ENCODE data around the gene ZHX3. TPM values are rescaled to one million over a fixed set of nuclear protein-coding genes. Genes with fewer than 3 reads are reported as not detected.

Gene ZHX3
- total RNA-seq, 1 donor from 2014 or later, result 33.2 TPM

DNA sequence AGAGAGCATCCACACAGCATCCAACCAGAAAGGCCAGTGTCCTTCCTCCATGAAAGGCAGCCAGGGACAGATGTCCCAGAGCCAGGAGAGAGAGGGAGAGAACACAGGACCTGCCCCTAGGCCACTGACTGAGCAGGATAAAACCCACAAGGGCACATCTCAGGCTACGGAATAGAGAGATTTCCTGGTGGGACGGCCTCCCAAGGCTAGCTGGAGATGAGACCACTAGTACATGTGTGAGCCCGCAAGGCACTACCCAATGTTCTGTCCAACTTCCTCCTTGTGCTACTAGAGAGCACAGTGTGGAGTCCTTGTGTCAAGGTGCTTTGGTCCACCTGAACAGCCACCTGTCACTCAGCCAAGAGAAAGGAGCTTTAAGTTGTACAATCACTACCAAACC lies 136.0 kb downstream of the ZHX3 start:
- intact Hi-C loops (cut with DNase I), result no loop called here
- peak; percentile 54 for DNase-seq (ENCODE audit: low spot score)

DNA sequence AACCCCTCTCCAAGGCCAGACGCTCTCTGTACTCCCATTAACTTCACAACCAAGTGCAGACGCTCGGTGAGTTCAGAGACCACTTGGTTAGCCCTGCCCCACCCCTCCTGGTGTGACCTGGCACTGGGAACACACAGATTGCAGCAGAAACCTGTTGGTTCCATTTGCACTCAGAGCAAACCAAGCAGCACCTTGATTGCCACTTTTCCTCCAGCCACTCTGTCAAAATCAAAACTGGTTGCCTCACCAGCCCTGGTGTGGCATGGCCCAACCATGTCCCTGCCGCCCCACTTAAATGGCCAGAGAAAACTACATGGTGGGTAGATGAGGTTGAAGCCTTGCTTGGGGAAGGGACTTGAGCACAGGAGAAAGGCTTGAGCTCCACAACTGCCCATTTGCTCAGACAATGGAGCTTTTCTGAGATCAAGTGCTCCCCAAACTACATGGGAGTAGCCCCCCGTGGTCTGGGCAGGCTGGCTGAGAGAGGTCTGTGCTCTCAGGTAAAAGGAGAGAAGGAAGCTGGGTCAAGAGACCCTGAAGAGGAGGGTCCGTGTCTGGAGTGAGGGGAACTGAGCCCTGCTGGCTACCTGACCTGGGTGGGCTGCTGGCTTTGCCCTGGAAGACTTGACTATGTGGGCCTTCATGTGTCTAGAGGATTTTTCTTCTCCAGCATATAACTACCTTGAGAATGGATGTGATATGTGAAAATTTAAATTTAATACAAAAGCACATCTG lies 136.8 kb downstream of the ZHX3 start:
- intact Hi-C loops (cut with DNase I), result no loop called here
- DNase-seq (ENCODE audit: low spot score), result peak; percentile 62

DNA sequence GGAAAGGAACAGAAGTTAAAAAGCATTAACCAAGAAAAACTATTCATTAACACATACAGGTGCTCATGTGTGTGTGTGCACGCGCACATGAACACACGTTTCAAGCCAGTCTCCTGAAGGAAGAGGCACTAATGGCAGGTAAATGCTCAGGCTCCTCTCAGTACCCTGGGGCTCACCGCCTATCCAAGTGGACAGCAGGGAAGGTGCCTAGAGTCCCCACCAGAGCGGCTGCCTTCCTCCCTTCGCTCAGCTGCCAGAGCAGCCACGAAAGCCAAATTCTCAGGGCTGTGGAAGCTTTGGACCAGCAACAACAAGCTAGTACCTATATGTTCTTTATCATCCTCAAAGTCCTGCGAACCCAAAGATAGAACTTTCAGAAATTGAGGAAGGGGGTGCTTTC lies 137.6 kb downstream of the ZHX3 start:
- intact Hi-C loops (cut with DNase I), result no loop called here
- DNase-seq (ENCODE audit: low spot score), result peak; percentile 66

DNA sequence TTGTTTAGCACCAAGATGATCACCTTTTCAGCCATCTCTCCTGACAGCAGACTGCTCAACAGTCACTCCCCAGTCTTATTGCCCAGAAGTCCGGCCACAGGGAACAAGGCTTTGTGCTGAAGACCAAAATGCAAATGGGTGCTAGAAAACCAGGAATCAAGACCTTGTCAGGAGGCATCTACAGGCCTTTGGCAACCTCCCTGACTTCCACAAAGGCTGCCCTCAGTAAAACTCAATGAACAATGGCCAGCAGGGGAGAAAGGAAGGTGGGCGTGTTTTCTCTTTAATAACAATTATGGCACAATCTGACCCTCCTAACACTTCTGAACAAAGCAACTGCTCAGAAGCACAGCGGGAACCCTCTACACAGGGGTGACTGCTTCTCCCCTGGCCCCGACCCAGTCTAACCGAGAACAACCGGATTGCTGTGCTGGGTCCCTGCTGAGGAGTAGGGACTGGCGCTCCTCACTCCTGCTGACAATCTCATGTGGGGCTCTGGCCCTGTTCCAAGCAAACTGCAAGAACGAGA lies 138.6 kb downstream of the ZHX3 start:
- peak; percentile 77 for DNase-seq (ENCODE audit: low spot score)
- intact Hi-C loops (cut with DNase I), result no loop called here

DNA sequence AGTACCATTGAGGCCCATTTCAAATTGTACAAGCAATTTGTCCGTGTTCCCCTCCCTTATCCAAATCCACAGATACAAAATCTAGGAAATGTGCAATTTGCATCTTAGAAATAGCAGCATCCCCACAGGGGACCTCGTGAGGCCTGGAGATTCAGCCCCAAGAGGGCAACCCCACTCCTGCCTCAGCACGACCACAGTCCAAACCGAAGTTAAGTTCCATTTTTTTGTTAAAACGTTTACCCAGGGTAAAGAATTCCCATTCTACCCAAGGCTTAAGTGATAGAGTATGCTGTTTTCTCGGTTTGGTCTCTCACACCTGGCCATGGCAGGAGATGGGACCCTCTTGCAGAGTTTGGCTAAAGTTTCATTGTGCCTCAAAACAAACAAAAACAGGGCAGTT lies 139.0 kb downstream of the ZHX3 start:
- intact Hi-C loops (cut with DNase I), result no loop called here
- no peak for DNase-seq (ENCODE audit: low spot score)

DNA sequence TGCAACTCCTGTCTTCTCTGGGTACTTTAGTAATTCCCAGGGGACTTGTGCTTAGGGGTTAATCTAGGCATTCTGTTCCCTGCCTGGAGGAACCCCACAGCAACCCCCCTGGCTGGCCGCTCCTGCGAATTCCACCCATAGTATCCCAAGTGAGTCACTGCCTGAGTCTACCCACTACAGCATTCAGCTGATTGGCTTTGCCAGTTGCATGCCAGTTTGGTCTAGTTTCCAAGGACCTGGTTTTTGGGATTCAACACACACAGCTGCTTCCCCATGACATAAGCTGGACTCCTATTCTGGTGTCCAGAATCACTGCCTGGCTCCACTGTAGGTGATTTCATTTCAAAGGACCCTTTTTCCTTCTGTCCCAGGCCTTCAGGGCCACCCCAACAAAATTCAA lies 139.9 kb downstream of the ZHX3 start:
- DNase-seq (ENCODE audit: low spot score), result peak; percentile 78
- intact Hi-C loops (cut with DNase I), result no loop called here

DNA sequence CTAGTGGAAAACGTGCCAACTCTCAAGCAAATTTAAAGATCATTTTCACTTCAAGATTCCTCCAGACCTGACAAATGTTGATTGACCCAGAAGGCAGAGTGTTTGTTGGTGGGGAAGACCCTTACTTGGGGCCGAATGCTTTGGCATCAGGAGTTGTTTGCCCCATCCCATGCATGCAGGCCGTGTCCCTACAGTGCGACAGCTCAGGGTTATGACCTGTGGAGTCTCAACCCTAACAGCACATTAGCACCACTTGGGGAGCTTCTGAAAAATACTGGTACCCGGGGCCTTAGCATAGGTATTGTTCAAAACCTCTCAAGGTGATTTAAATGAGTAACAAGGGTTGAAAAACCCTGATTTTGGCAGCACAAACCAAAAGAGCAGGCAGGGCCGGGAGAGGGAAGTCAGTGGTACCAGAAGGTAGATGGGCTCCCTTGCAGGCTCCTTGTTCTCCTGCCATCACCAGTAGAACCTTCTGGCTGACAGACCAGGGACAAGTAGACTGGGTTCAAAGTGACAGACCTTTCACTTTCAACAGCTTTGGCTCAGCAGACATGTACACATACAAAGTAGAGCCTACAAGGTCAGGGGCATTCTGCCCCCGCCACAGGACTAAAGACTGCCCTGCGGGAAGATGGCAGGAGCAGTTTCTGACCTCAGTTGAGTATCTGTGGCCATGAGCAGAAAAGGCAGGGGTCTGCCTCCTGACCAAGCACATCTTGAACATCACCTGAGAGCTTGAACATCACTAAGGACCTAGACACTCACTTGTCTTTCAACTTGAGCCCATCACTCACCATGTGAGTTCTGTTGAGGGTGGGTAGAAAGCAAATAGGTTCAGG lies 140.6 kb downstream of the ZHX3 start:
- DNase-seq (ENCODE audit: low spot score), result peak; percentile 70
- intact Hi-C loops (cut with DNase I), result no loop called here

DNA sequence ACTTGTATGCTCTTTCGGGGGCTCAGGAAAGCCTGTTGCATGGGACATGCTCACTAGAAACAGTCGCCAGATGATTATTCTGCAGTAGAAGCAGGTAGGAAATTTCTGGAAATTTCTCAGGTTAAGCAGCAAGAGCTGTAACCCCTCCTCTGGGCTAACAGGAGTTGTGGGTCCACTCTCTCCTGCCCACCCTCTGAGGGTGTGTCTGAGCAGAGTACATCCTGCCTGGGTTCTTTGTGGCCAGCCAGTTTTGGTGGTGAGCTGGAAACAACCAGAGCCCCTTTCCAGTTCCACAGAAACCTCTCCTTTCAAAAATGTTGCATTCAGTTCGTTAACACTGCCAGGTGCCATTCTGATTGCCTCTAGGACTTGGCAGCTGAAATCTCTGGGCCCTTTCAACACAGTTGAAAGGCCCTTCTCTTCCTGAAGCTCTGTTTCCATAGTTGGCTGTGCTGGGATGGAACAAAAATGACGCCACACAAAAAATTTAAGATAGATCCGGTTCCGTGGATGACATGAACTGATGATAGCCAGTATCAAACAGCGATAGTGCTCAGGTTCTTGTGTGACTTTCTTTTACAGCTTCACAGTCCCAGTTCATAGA lies 141.7 kb downstream of the ZHX3 start:
- intact Hi-C loops (cut with DNase I), result no loop called here
- DNase-seq (ENCODE audit: low spot score), result peak; percentile 66

DNA sequence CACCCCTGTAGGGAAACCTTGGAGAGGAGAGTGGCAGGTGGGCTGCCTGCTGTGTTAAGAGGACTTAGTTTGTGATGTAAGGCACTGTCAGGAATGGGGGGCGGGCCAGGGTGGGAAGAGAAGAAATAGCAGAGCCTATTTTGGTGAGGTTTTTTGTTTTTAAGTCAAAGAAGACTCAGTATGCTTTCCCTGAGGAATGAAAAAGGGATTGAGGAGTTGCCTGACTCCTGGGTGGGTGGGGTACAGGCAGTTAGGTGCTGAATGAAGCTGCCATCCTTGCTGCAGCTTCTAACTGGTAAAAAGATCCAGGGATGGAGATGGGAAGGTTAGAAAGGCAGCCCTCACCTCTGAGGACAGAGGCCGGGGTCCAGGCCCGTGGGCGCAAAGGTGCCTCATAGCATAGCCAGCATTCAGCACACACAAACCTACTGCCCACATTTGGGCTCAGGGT lies 142.3 kb downstream of the ZHX3 start:
- peak; percentile 61 for DNase-seq (ENCODE audit: low spot score)
- intact Hi-C loops (cut with DNase I), result no loop called here

DNA sequence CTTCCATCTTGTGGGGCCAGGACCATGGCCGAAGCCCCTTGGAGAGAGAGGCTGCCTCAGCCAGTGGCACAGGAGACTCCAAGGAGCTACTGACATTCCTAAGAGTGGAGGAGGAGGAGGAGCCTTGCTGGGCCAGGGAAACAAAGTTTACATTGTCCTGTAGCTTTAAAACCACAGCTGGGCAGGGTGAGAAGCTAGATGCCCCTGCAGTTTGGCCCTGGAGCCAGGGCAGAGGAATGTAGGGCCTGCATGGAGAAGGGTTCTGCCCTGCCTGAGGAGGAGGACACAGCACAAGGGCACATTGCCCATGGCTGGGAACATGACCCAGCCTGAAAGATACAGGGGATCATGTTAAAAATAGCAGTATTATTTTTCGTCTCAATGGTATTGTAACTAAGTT lies 142.7 kb downstream of the ZHX3 start:
- DNase-seq (ENCODE audit: low spot score), result peak; percentile 76
- intact Hi-C loops (cut with DNase I), result loop anchor here (5.0 kb wide), 4 partner anchors 37 to 238 kb away; partner anchors contain the start of genes PLCG1 and ZHX3

DNA sequence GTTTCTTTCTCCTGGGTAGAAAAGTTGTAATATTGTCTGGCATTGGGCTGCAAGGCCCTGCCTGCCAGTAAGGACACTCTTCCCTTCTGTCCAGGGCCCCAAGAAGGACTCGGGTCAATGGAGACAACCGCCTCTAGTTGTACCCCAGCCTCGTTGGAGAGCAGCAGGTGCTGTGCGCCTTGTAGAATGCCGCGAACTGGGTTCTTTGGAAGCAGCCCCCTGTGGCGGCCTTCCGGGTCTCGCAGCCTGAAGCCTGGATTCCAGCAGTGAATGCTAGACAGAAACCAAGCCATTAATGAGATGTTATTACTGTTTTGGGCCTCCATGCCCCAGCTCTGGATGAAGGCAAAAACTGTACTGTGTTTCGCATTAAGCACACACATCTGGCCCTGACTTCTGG lies 143.2 kb downstream of the ZHX3 start:
- DNase-seq (ENCODE audit: low spot score), result peak; percentile 60
- intact Hi-C loops (cut with DNase I), result loop anchor here (5.0 kb wide), 4 partner anchors 37 to 238 kb away; partner anchors contain the start of genes PLCG1 and ZHX3

DNA sequence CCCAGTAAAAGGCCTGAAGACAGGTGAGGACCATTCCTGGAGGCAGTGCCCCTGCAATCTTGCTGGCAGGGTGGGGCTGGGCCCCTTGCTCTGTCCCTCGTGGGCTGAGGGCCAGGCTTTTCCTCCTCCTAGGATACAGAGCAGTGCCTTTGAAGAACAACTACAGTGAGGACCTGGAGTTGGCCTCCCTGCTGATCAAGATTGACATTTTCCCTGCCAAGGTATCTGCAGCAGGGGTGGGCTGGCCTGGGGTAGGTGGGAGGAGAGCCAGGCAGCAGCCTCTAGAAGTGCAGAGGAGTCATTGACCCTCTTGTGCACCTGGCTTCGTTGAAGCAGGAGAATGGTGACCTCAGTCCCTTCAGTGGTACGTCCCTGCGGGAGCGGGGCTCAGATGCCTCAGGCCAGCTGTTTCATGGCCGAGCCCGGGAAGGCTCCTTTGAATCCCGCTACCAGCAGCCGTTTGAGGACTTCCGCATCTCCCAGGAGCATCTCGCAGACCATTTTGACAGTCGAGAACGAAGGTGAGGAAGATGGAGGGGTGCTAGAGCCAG lies 143.7 kb downstream of the ZHX3 start:
- intact Hi-C loops (cut with DNase I), result loop anchor here (1.0 to 5.0 kb wide), 6 partner anchors 37 to 238 kb away; partner anchors contain the start of genes LPIN3, PLCG1 and ZHX3
- peak; percentile 61 for DNase-seq (ENCODE audit: low spot score)

DNA sequence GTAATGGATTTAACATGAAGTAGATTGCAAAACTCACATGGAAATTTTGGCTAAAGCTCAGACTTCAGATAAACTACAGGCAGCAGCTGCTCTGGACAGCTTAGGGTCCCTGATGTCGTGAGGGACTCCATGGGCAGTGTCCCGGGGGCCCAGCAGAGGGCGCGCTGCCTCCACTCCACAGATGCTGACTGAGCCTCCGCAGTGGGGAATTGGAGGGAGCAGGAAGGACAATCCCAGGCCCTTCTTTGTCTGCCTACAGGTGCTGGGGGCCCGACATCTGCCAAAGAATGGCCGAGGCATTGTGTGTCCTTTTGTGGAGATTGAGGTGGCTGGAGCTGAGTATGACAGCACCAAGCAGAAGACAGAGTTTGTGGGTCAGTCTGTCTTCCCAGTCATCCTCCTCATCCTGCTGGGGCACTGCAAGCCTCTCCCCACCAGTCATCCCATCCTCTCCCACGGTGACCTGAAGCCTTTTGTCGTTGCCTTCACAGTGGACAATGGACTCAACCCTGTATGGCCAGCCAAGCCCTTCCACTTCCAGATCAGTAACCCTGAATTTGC lies 144.3 kb downstream of the ZHX3 start:
- DNase-seq (ENCODE audit: low spot score), result peak; percentile 90
- intact Hi-C loops (cut with DNase I), result loop anchor here (1.0 to 5.0 kb wide), 6 partner anchors 36 to 239 kb away; partner anchors contain the start of genes LPIN3, PLCG1 and ZHX3

DNA sequence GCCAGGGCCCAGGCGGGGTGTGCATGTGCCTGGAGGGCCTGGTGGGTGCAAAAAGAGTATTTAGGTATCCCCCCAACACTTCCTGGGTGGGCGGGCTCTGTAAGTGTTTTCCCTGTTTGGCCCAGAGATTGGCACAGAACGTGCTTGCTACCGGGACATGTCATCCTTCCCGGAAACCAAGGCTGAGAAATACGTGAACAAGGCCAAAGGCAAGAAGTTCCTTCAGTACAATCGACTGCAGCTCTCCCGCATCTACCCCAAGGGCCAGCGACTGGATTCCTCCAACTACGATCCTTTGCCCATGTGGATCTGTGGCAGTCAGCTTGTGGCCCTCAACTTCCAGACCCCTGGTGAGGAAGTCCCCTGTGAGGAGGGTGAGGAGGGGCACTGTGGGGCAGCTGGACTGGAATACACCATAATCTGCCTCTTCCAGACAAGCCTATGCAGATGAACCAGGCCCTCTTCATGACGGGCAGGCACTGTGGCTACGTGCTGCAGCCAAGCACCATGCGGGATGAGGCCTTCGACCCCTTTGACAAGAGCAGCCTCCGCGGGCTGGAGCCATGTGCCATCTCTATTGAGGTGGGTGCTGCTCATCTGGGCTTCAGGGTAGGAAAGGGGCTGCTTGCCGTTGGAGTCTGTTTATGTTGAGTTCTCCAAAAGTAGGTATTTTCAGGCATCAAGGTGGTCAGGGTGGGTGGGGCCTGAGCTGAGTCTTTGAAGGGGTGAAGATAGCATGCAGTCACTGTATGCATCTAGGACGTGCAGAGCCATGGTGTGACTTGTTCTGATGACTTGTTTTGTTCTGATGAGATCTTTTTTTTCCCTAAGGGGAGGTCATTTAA lies 145.0 kb downstream of the ZHX3 start:
- DNase-seq (ENCODE audit: low spot score), result peak; percentile 68
- intact Hi-C loops (cut with DNase I), result loop anchor here (1.0 to 5.0 kb wide), 6 partner anchors 35 to 240 kb away; partner anchors contain the start of genes LPIN3, PLCG1 and ZHX3

DNA sequence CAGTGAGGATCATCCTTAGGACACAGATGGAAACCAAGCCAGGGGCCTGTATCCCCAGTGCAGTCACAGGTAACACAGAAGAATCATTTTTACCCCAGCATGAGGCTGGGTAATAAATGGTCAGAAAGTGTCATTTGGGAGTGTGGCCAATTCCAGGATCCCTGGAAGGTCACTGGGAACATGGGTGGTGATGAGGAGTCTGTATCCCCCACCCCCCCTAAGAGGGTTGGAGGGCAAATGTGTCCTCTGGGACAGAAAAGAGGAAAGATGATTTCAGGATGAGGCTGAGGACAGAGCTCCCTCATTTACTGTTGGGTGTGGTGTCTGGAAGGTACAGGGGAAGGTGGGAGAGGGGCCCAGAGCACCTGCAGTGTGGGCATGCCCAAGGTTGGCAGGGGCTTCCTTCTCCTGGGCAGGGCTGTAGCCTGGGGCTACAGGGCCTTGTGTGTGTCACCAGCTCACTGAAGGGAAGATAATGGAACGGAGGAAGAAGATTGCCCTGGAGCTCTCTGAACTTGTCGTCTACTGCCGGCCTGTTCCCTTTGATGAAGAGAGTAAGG lies 145.7 kb downstream of the ZHX3 start:
- intact Hi-C loops (cut with DNase I), result loop anchor here (5.0 kb wide), 4 partner anchors 35 to 240 kb away; partner anchors contain the start of genes PLCG1 and ZHX3
- DNase-seq (ENCODE audit: low spot score), result peak; percentile 57

DNA sequence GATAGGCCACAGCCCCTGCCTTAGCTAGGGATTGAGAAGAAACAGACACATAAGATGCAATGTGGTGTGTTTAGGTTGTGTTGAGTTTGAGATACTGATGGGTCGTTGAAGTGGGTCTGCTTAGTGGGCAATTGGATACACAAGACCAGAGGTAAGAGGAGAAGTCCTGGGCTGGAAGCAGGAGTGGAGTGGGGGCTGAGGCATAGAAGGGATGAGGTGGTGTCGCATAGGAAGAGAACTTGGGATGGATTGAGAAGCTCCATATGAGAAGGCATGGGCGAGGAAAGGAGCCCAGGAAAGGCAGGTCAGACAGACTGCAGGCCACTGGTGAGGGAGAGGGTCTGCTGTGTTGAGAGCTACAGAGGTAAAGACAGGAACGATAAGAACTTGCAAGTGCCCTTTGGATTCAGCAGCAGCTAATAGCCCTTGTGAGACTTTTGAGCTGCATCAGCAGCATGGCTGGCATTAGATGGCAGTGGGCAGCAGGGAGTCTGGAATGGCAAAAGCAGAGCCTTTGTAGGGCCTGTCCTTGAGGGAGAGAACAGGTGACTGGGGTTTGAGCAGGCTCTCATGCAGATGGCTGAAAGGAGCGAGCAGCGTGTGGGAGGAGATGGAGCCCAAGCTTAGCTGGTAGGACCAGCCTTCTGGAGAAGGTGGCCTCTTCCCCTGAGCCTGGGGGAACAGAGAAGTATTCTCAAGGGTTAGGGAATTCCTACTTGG lies 147.0 kb downstream of the ZHX3 start:
- peak; percentile 47 for DNase-seq (ENCODE audit: low spot score)

DNA sequence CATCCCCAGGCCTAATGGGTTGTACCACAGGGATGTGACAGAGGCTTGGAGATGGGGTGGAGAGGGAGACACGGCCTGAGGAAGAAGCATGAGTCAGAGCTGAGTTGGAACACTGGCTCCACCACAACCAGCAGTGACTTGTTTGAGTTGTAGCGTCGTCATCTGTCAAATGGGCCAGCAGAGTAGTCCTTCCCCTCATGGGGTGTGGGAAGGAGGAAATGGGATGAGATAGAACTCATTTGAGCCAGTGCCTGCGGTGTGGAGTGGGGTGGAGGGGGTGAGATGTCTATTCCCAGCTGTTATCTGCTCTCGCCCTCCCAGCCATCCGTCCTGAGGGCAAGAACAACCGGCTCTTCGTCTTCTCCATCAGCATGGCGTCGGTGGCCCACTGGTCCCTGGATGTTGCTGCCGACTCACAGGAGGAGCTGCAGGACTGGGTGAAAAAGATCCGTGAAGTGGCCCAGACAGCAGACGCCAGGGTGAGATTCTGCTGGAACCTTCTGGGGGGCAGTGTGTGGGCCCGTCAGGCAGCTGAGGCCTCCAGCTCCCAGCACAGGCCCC lies 147.7 kb downstream of the ZHX3 start:
- DNase-seq (ENCODE audit: low spot score), result peak; percentile 71
- intact Hi-C loops (cut with DNase I), result loop anchor here (5.0 kb wide), 4 partner anchors 33 to 242 kb away; partner anchors contain the start of genes PLCG1 and ZHX3

More for the DNA sequence above, 147.0 kb downstream of the ZHX3 start:
- intact Hi-C loops (cut with DNase I), result loop anchor here (5.0 kb wide), 4 partner anchors 33 to 242 kb away; partner anchors contain the start of genes PLCG1 and ZHX3

Measured in cardiac septum (tissue), 1 donor.